NCI-H2227 (cell line): ENCODE data around the gene SDC3.
"Not testable (repeated sequence)": the region's sequence is repeated elsewhere in the genome, so short reads cannot be mapped to it uniquely, and the experiment has no call there.

ENCODE experiments used
- DNase-seq: peaks from one replicate; lab custom pipeline; 2025; ENCODE audit not compliant: unreplicated experiment; lab: John Stamatoyannopoulos, UW

SDC3 gene

GRCh38 chr1:30908696-30909364 lies at the start of gene SDC3:
SDC3 (minus strand) TSS chr1:30908758; CDS start chr1:30908586, 172 bp downstream.
- peak; percentile 64 for DNase-seq

- DNase-seq, result no peak
Measured at GRCh38 chr1:30957560-30958222, 49.1 kb upstream of the SDC3 start.

- no peak for DNase-seq
Measured at GRCh38 chr1:30955448-30956015, 47.0 kb upstream of the SDC3 start.

GRCh38 chr1:30953685-30954084 lies 45.1 kb upstream of the SDC3 start:
- no peak for DNase-seq

GRCh38 chr1:30952098-30952497 lies 43.5 kb upstream of the SDC3 start:
- no peak for DNase-seq

GRCh38 chr1:30950700-30951099 lies 42.1 kb upstream of the SDC3 start:
- no peak for DNase-seq

GRCh38 chr1:30950053-30950452 lies 41.5 kb upstream of the SDC3 start:
- DNase-seq, result peak; percentile 54

- DNase-seq, result not testable (repeated sequence)
Measured at GRCh38 chr1:30949487-30949838, 40.9 kb upstream of the SDC3 start.

- DNase-seq, result not testable (repeated sequence)
Measured at GRCh38 chr1:30948813-30949486, 40.4 kb upstream of the SDC3 start.

- DNase-seq, result no peak
Measured at GRCh38 chr1:30948278-30948677, 39.7 kb upstream of the SDC3 start.

- no peak for DNase-seq
Measured at GRCh38 chr1:30947212-30947611, 38.7 kb upstream of the SDC3 start.

GRCh38 chr1:30942326-30942963 lies 33.9 kb upstream of the SDC3 start:
- DNase-seq, result peak; percentile 82

- DNase-seq, result no peak
Measured at GRCh38 chr1:30940541-30940940, 32.0 kb upstream of the SDC3 start.

GRCh38 chr1:30936541-30937171 lies 28.1 kb upstream of the SDC3 start:
- DNase-seq, result no peak

- DNase-seq, result not testable (repeated sequence)
Measured at GRCh38 chr1:30935758-30936157, 27.2 kb upstream of the SDC3 start.

GRCh38 chr1:30934613-30935012 lies 26.1 kb upstream of the SDC3 start:
- no peak for DNase-seq

GRCh38 chr1:30933874-30934252 lies 25.3 kb upstream of the SDC3 start:
- no peak for DNase-seq

GRCh38 chr1:30930631-30931173 lies 22.1 kb upstream of the SDC3 start:
- no peak for DNase-seq

GRCh38 chr1:30929944-30930525 lies 21.5 kb upstream of the SDC3 start:
- DNase-seq, result no peak

GRCh38 chr1:30929135-30929889 lies 20.8 kb upstream of the SDC3 start:
- peak; percentile 68 for DNase-seq
